PC-3 (cell line): ENCODE results near the gene IL1R1. TPM values are rescaled to one million over a fixed set of nuclear protein-coding genes. Genes with fewer than 3 reads are reported as not detected.

ENCODE experiments used
- ATAC-seq: fragments of 200-7000 bp; cut with Tn5 transposase; 2 replicates; pipeline ENCODE4 v1.9.1; 2020; ENCODE audit warnings: mild to moderate bottlenecking, moderate library complexity
- BruUV-seq: library from RNA; stranded (reverse); fragments of 400-500 nt; replicated peaks from 2 replicates; lab custom pipeline; 2021; lab: Mats Ljungman, UMichigan
- CTCF ChIA-PET: fragments of 300-600 bp; sonication (Branson Sonifier 250); formaldehyde crosslinking; loops from one replicate; lab custom pipeline; 2022; ENCODE audit warnings: antibody characterized with exemption; lab: Charles Lee
- POLR2A ChIA-PET: fragments of 300-600 bp; sonication (Branson Sonifier 250); formaldehyde crosslinking; loops from one replicate; lab custom pipeline; 2022; ENCODE audit warnings: antibody characterized with exemption; ENCODE audit not compliant: unreplicated experiment; lab: Charles Lee
- DNase-seq: peaks from one replicate; pipeline ENCODE4 v3.0.0-alpha.2; 2015
- H2AFZ ChIP-seq: fragments of 300-600 bp; sonication (generic); 2 replicates; pipeline ENCODE4 v1.6.0; 2016; ENCODE audit warnings: antibody characterized with exemption, low read length
- H3F3A ChIP-seq: fragments of 300-600 bp; sonication (generic); one replicate; pipeline ENCODE4 v1.6.0; 2017; ENCODE audit warnings: antibody characterized with exemption, low read length, control low read depth, mild to moderate bottlenecking; ENCODE audit not compliant: unreplicated experiment
- H3K27ac ChIP-seq: fragments of 300-600 bp; sonication (generic); 2 replicates; pipeline ENCODE4 v1.5.1; 2016; ENCODE audit warnings: mild to moderate bottlenecking, low read length
- H3K27me3 ChIP-seq: fragments of 300-600 bp; sonication (generic); 2 replicates; pipeline ENCODE4 v1.6.1; 2016; ENCODE audit warnings: low read length, mixed read lengths
- H3K36me3 ChIP-seq: fragments of 300-600 bp; sonication (generic); 2 replicates; pipeline ENCODE4 v1.6.1; 2016; ENCODE audit warnings: low read depth, mixed run types, low read length, mixed read lengths
- H3K4me1 ChIP-seq: fragments of 300-600 bp; sonication (generic); 2 replicates; pipeline ENCODE4 v1.5.1; 2016; ENCODE audit warnings: low read length; ENCODE audit not compliant: insufficient read depth
- H3K4me2 ChIP-seq: fragments of 300-600 bp; sonication (generic); 2 replicates; pipeline ENCODE4 v1.6.0; 2016; ENCODE audit warnings: low read length
- H3K4me3 ChIP-seq: fragments of 300-600 bp; sonication (generic); 2 replicates; pipeline ENCODE4 v1.5.1; 2016; ENCODE audit warnings: mild to moderate bottlenecking, low read length, mixed read lengths
- H3K79me2 ChIP-seq: fragments of 300-600 bp; sonication (generic); 2 replicates; pipeline ENCODE4 v1.6.1; 2017; ENCODE audit warnings: low read length, mixed read lengths
- H3K9ac ChIP-seq: fragments of 300-600 bp; sonication (generic); 2 replicates; pipeline ENCODE4 v1.6.0; 2016; ENCODE audit warnings: mild to moderate bottlenecking, low read length
- H3K9me2 ChIP-seq: fragments of 300-600 bp; sonication (generic); replicated peaks from 2 replicates; pipeline ENCODE4 v1.6.1; 2016; ENCODE audit warnings: mixed run types, low read length, mixed read lengths
- H3K9me3 ChIP-seq: fragments of 300-600 bp; sonication (generic); 2 replicates; pipeline ENCODE4 v1.6.1; 2016; ENCODE audit warnings: low read length, mixed read lengths
- H4K20me1 ChIP-seq: fragments of 300-600 bp; sonication (generic); 2 replicates; pipeline ENCODE4 v1.6.1; 2016; ENCODE audit warnings: low read length, mixed read lengths
- CTCF ChIP-seq: fragments of 300-600 bp; sonication (generic); conservative IDR thresholded peaks from 2 replicates; pipeline ENCODE4 v1.5.1; 2017; ENCODE audit warnings: antibody characterized with exemption, low read depth, mild to moderate bottlenecking, low read length
- EZH2 ChIP-seq: fragments of 300-600 bp; sonication (generic); IDR thresholded peaks from one replicate; pipeline ENCODE4 v1.6.1; 2017; ENCODE audit warnings: antibody characterized with exemption, mild to moderate bottlenecking, low read length; ENCODE audit not compliant: unreplicated experiment
- EZH2phosphoT487 ChIP-seq: fragments of 300-600 bp; sonication (generic); IDR thresholded peaks from 2 replicates; pipeline ENCODE4 v1.6.1; 2018; ENCODE audit warnings: mild to moderate bottlenecking, antibody characterized with exemption, low read length, borderline replicate concordance
- intact Hi-C: fragments of 100-400 bp; cut with micrococcal nuclease; formaldehyde crosslinking; loops from 2 replicates; pipeline ENCODE4 v1.9.0; 2023
- total RNA-seq: library from RNA; depleted of rRNA; stranded (reverse); fragments of >200 nt; gene quantifications from 2 replicates; pipeline ENCODE4 v1.2.3, GENCODE V29; 2014

Gene IL1R1
- total RNA-seq, 1 experiment from 2014 or later, result 0.69 TPM

GRCh38 chr2:102166189-102166845 is 23.8 kb downstream of the IL1R1 start:
- no peaks in the 10 kb centered on the region for H3K9me2 ChIP-seq
- H3K36me3 ChIP-seq, result no peaks in the 10 kb centered on the region
- DNase-seq, result peak; percentile 65
- no peaks in the 10 kb centered on the region for H3K79me2 ChIP-seq
- ATAC-seq, result peak; percentile 96
- H3F3A ChIP-seq, result no peaks in the 10 kb centered on the region
- intact Hi-C loops, result loop anchor here (1.0 to 5.0 kb wide), 5 partner anchors 76 to 284 kb away; partner anchors contain the start of gene IL18R1
- no peaks in the 10 kb centered on the region for H3K27me3 ChIP-seq
- H3K4me2 ChIP-seq, result peak overlapping the region; percentile 37
- H3K9me3 ChIP-seq, result no peaks in the 10 kb centered on the region
- no peak overlapping the region for H3K4me3 ChIP-seq
- BruUV-seq, result no TSS peak
- H3K27ac ChIP-seq, result 0 out of 2 replicates have a peak overlapping the region, but pooled peaks have one; percentile 6
- TF ChIP-seq EZH2phosphoT487 (no peak), CTCF (peak; percentile 79)
- H3K4me1 ChIP-seq, result peaks cover 15% of the 10 kb centered on the region
- no peak overlapping the region for H3K9ac ChIP-seq
- H4K20me1 ChIP-seq, result no peaks in the 10 kb centered on the region
- ChIA-PET POLR2A (interaction anchor here (0.6 to 0.7 kb wide), 2 partner anchors 74 to 168 kb away, joined by 3 read pairs; no protein-coding TSS in a partner anchor), CTCF (interaction anchor here (0.5 to 2.3 kb wide), 14 partner anchors 14 to 824 kb away, joined by 3 to 29 read pairs (median 3); no protein-coding TSS in a partner anchor)
- H2AFZ ChIP-seq, result 0 out of 2 replicates have a peak overlapping the region, but pooled peaks have one; percentile 19

- Histone ChIP-seq H3K4me3 (no peak overlapping the region), H3K79me2 (no peaks in the 10 kb centered on the region), H3K27me3 (no peaks in the 10 kb centered on the region), H3K4me2 (no peak overlapping the region), H3K9ac (no peak overlapping the region), H3K27ac (no peak overlapping the region), H3K4me1 (0 out of 2 replicates have a peak, but pooled peaks cover 8% of the 10 kb centered on the region), H3K36me3 (no peaks in the 10 kb centered on the region), H3F3A (no peaks in the 10 kb centered on the region), H3K9me3 (no peaks in the 10 kb centered on the region), H3K9me2 (no peaks in the 10 kb centered on the region), H4K20me1 (no peaks in the 10 kb centered on the region), H2AFZ (no peak overlapping the region)
- TF ChIP-seq CTCF, result no peak
- no peak for TF ChIP-seq EZH2
- no peak for TF ChIP-seq EZH2phosphoT487
- ChIA-PET CTCF (no interaction called here), POLR2A (no interaction called here)
- ATAC-seq (no peak), DNase-seq (no peak)
- intact Hi-C loops, result loop anchor here (5.0 kb wide), 4 partner anchors 74 to 286 kb away; partner anchors contain the start of gene IL18R1
- no TSS peak for BruUV-seq
These were observed 25.7 kb downstream of the IL1R1 start for GRCh38 chr2:102168026-102168771.
